Neural progenitor cell (in vitro differentiated cells): ENCODE data around the gene ATF7IP2. TPM values are rescaled to one million over a fixed set of nuclear protein-coding genes. Genes with fewer than 3 reads are reported as not detected.
"Not testable (repeated sequence)": the region's sequence is repeated elsewhere in the genome, so short reads cannot be mapped to it uniquely, and the experiment has no call there.

ENCODE experiments used
- DNase-seq: peaks from one replicate; pipeline ENCODE4 v3.0.0-alpha.2; 2016; ENCODE audit warnings: low spot score
- H2AFZ ChIP-seq: fragments of 200-600 bp; sonication (generic); replicated peaks from 2 replicates; pipeline ENCODE4 v1.6.1; 2016; ENCODE audit warnings: antibody characterized with exemption
- H3F3A ChIP-seq: fragments of 200-600 bp; sonication (generic); 2 replicates; pipeline ENCODE4 v1.6.1; 2016; ENCODE audit warnings: antibody characterized with exemption, low read depth
- H3K27ac ChIP-seq: fragments of 200-600 bp; sonication (generic); 2 replicates; pipeline ENCODE4 v1.5.1; 2016; ENCODE audit warnings: mild to moderate bottlenecking
- H3K27me3 ChIP-seq: fragments of 200-600 bp; sonication (generic); 2 replicates; pipeline ENCODE4 v1.6.1; 2016; ENCODE audit warnings: mild to moderate bottlenecking, moderate library complexity
- H3K36me3 ChIP-seq: fragments of 200-600 bp; sonication (generic); 2 replicates; pipeline ENCODE4 v1.5.1; 2016
- H3K4me1 ChIP-seq: fragments of 200-600 bp; sonication (generic); 2 replicates; pipeline ENCODE4 v1.6.1; 2016; ENCODE audit warnings: mixed run types
- H3K4me2 ChIP-seq: fragments of 200-600 bp; sonication (generic); 2 replicates; pipeline ENCODE4 v1.6.1; 2016
- H3K4me3 ChIP-seq: fragments of 200-600 bp; sonication (generic); 2 replicates; pipeline ENCODE4 v1.5.1; 2016
- H3K79me2 ChIP-seq: fragments of 200-600 bp; sonication (generic); 2 replicates; pipeline ENCODE4 v1.6.1; 2016; ENCODE audit warnings: low read depth
- H3K9ac ChIP-seq: fragments of 200-600 bp; sonication (generic); 2 replicates; pipeline ENCODE4 v1.6.1; 2016
- H3K9me3 ChIP-seq: fragments of 200-600 bp; sonication (generic); 2 replicates; pipeline ENCODE4 v1.5.1; 2016; ENCODE audit warnings: low read depth
- H4K20me1 ChIP-seq: fragments of 200-600 bp; sonication (generic); 2 replicates; pipeline ENCODE4 v1.6.1; 2016; ENCODE audit warnings: low read depth
- H3K27ac Mint-ChIP-seq: 3 replicates; pipeline ENCODE4 v1.8.0; 2021; ENCODE audit warnings: mixed read lengths
- H3K27me3 Mint-ChIP-seq: 2 replicates; pipeline ENCODE4 v1.8.0; 2022; ENCODE audit warnings: low read depth, mild to moderate bottlenecking, inconsistent platforms, moderate library complexity, mixed read lengths; ENCODE audit not compliant: insufficient read depth
- H3K36me3 Mint-ChIP-seq: 3 replicates; pipeline ENCODE4 v1.8.0; 2021; ENCODE audit warnings: mixed read lengths
- H3K4me1 Mint-ChIP-seq: 3 replicates; pipeline ENCODE4 v1.8.0; 2021; ENCODE audit warnings: mixed read lengths
- H3K4me3 Mint-ChIP-seq: 3 replicates; pipeline ENCODE4 v1.8.0; 2021; ENCODE audit warnings: mild to moderate bottlenecking, moderate library complexity, mixed read lengths
- H3K9me3 Mint-ChIP-seq: 3 replicates; pipeline ENCODE4 v1.8.0; 2020; ENCODE audit warnings: mixed read lengths
- EZH2 ChIP-seq: fragments of 200-600 bp; sonication (generic); IDR thresholded peaks from 2 replicates; pipeline ENCODE4 v1.6.1; 2017; ENCODE audit warnings: antibody characterized with exemption, mild to moderate bottlenecking, moderate library complexity
- EZH2phosphoT487 ChIP-seq: fragments of 200-600 bp; sonication (generic); IDR thresholded peaks from 2 replicates; pipeline ENCODE4 v1.6.1; 2017; ENCODE audit warnings: antibody characterized with exemption
- total RNA-seq: library from RNA; depleted of rRNA; stranded (reverse); fragments of >200 nt; gene quantifications from 2 replicates; pipeline ENCODE4 v1.2.3, GENCODE V29; 2015; ENCODE audit warnings: low replicate concordance
- TF ChIP-seq, protein P1 (sequence below): fragments of 200-600 bp; sonication (generic); IDR thresholded peaks from 2 replicates; pipeline ENCODE4 v1.5.1; 2017; ENCODE audit warnings: antibody characterized with exemption, mild to moderate bottlenecking

The ATF7IP2 gene
- total RNA-seq, 1 donor from 2014 or later: 31.0 TPM

DNA sequence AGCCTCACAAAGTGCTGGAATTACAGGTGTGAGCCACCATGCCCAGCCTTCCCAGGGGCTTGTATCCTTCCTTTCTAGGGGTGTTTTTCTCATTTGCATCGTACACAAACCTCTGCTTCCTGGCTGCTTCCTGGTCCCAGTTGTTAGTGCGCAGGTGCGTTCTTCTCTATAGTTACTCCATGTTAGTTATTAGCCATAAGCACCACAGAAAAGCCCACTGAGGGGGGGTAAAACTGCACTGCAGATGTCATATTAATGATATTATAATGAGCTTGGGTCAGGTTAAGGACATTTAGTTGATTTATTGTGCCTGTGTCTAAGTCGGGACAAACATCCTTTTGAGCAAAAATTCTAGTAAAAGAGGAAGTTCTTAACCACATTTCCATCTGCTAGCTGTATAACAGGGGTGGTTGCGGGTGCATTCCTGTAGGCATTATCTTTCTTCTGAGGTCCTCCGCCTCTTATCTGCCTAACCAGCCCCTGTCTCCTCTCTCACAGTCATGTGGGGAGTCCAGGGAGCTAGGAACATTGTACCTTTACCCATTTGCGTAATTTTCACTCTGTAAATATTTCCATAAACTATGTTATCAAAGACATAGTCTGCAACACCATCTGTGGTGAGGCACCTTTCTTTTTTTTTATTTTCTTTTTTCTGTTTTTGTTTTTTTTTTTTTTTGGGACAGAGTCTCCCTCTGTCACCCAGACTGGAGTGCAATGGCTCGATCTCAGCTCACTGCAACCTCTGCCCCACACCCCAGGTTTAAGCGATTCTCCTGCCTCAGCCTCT, 23.6 kb upstream of the ATF7IP2 start:
- no peaks in the 10 kb centered on the region for H3K27me3 ChIP-seq
- no peak overlapping the region for H3K4me3 Mint-ChIP-seq
- no peaks in the 10 kb centered on the region for H4K20me1 ChIP-seq
- TF ChIP-seq EZH2phosphoT487 (no peak), EZH2 (no peak)
- TF ChIP-seq, protein P1, sequence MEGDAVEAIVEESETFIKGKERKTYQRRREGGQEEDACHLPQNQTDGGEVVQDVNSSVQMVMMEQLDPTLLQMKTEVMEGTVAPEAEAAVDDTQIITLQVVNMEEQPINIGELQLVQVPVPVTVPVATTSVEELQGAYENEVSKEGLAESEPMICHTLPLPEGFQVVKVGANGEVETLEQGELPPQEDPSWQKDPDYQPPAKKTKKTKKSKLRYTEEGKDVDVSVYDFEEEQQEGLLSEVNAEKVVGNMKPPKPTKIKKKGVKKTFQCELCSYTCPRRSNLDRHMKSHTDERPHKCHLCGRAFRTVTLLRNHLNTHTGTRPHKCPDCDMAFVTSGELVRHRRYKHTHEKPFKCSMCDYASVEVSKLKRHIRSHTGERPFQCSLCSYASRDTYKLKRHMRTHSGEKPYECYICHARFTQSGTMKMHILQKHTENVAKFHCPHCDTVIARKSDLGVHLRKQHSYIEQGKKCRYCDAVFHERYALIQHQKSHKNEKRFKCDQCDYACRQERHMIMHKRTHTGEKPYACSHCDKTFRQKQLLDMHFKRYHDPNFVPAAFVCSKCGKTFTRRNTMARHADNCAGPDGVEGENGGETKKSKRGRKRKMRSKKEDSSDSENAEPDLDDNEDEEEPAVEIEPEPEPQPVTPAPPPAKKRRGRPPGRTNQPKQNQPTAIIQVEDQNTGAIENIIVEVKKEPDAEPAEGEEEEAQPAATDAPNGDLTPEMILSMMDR: no peak
- no peak for DNase-seq
- H3K9ac ChIP-seq: no peak overlapping the region
- H3K9me3 ChIP-seq: no peaks in the 10 kb centered on the region
- H3K36me3 ChIP-seq: no peaks in the 10 kb centered on the region
- H3K36me3 Mint-ChIP-seq: no peaks in the 10 kb centered on the region
- H3F3A ChIP-seq: no peaks in the 10 kb centered on the region
- H3K4me1 Mint-ChIP-seq: no peaks in the 10 kb centered on the region
- H3K4me1 ChIP-seq: no peaks in the 10 kb centered on the region
- H3K4me2 ChIP-seq: no peak overlapping the region
- no peaks in the 10 kb centered on the region for H3K79me2 ChIP-seq
- H3K27ac Mint-ChIP-seq: no peak overlapping the region
- no peak overlapping the region for H2AFZ ChIP-seq
- no peaks in the 10 kb centered on the region for H3K9me3 Mint-ChIP-seq
- H3K27ac ChIP-seq: no peak overlapping the region
- H3K4me3 ChIP-seq: no peak overlapping the region
- no peaks in the 10 kb centered on the region for H3K27me3 Mint-ChIP-seq

DNA sequence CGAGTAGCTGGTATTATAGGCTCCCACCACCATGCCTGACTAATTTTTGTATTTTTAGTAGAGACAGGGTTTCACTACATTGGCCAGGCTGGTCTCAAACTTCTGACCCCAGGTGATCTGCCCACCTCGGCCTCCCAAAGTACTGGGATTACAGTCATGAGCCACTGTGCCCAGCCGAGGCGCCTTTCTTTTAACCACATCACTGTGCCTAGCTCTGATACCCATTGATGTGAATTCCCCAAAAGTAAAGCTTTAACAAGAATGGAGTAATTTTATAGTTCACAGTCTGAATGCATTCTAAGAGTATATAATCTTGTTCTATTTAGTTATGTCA, 23.0 kb upstream of the ATF7IP2 start:
- H3K9ac ChIP-seq, H3K4me3 ChIP-seq, H3K36me3 Mint-ChIP-seq, H3K4me1 Mint-ChIP-seq, H3K27me3 Mint-ChIP-seq, H3K9me3 ChIP-seq, H3K36me3 ChIP-seq, H3K27ac ChIP-seq, H3F3A ChIP-seq, H3K27ac Mint-ChIP-seq, H4K20me1 ChIP-seq, DNase-seq, H3K27me3 ChIP-seq, H3K4me3 Mint-ChIP-seq, H2AFZ ChIP-seq, H3K4me1 ChIP-seq, H3K9me3 Mint-ChIP-seq, H3K4me2 ChIP-seq, H3K79me2 ChIP-seq: not testable (repeated sequence)

DNA sequence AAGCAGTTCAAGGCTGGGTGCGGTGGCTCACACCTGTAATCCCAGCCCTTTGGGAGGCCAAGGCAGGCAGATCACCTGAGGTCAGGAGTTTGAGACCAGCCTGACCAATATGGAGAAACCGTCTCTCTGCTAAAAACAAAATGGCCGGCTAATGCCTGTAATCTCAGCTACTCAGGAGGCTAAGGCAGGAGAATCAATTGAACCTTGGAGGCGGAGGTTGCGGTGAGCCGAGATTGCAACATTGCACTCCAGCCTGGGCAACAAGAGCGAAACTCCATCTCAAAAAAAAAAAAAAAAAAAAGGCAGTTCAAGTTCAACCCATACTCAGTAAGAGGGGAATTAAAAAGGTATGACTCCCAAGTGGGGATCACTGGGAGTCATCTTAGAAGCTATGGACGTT, 19.2 kb upstream of the ATF7IP2 start:
- not testable (repeated sequence) for H3K4me1 ChIP-seq, H3K4me3 ChIP-seq, H3K9ac ChIP-seq, H3K27me3 ChIP-seq, H3K36me3 Mint-ChIP-seq, H3K27me3 Mint-ChIP-seq, H3K79me2 ChIP-seq, H3K4me1 Mint-ChIP-seq, H3K36me3 ChIP-seq, H3K4me3 Mint-ChIP-seq, H4K20me1 ChIP-seq, H3K27ac Mint-ChIP-seq, H3K4me2 ChIP-seq, H3F3A ChIP-seq, DNase-seq, H3K27ac ChIP-seq, H3K9me3 Mint-ChIP-seq, H3K9me3 ChIP-seq, H2AFZ ChIP-seq

DNA sequence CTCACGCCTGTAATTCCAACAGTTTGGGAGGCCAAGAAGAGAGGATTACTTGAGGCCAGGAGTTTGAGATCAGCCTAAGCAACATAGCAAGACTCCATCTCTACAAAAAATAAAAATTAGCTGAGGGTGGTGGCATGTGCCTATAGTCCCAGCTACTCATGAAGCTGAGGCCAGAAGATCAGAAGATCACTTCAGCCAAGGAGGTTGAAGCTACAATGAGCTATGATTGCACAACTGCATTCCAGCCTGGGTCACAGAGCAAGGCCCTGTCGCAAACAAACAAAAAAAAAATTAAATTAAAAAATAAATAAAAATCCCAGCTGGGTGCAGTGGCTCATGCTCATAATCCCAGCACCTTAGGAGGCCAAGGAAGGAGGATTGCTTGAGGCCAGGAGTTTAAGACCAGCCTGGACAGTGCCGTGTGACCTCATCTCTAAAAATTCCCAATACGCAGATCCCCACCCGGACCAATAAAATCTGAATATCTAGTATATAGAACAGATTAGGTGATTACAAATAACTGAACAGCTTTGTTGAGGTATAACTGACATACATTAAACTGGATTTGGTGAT, 18.2 kb upstream of the ATF7IP2 start:
- Histone ChIP-seq H2AFZ (no peak overlapping the region), H4K20me1 (no peaks in the 10 kb centered on the region), H3K4me3 (no peak overlapping the region), H3K9ac (no peak overlapping the region), H3K4me2 (no peak overlapping the region), H3K79me2 (no peaks in the 10 kb centered on the region), H3K27ac (no peak overlapping the region), H3K4me1 (no peaks in the 10 kb centered on the region), H3K36me3 (no peaks in the 10 kb centered on the region), H3K27me3 (no peaks in the 10 kb centered on the region), H3K9me3 (no peaks in the 10 kb centered on the region), H3F3A (no peaks in the 10 kb centered on the region)
- H3K27me3 Mint-ChIP-seq: peaks cover 2% of the 10 kb centered on the region
- no peak for DNase-seq
- peaks cover 2% of the 10 kb centered on the region for H3K9me3 Mint-ChIP-seq
- TF ChIP-seq, protein P1: no peak
- TF ChIP-seq EZH2phosphoT487: no peak
- no peak for TF ChIP-seq EZH2
- no peaks in the 10 kb centered on the region for H3K4me1 Mint-ChIP-seq
- H3K4me3 Mint-ChIP-seq: no peak overlapping the region
- no peaks in the 10 kb centered on the region for H3K36me3 Mint-ChIP-seq
- H3K27ac Mint-ChIP-seq: no peak overlapping the region
